Measurements from ENCODE around the gene CARS1. TPM values are rescaled to one million over a fixed set of nuclear protein-coding genes. Genes with fewer than 3 reads are reported as not detected.

CARS1 gene
- total and polyA plus RNA-seq, 2 of the 8 experiments (the other 6 are each of a cell fraction or from before 2014, with no cell fraction given): 44.1 to 100 TPM

- no peak for TF ChIP-seq RBBP5 (IDR thresholded peaks at IDR 0.05; ENCODE audit: borderline replicate concordance, low read depth, low read length)
These were observed 37.2 kb downstream of the CARS1 start (continued) for GRCh38 chr11:3020011-3020410.
